Thyroid gland (tissue), 4 donors: ENCODE results near the gene POLD2. TPM values are rescaled to one million over a fixed set of nuclear protein-coding genes. Genes with fewer than 3 reads are reported as not detected.

Experiments used
- DNase-seq, 2 donors: peaks; one replicate each; pipeline ENCODE4 v3.0.0-alpha.2; 2019
- H3K27ac ChIP-seq, 3 donors: fragments of 200-600 bp; sonication (generic); 1 replicate in 2 of 3; 2 replicates in 1 of 3; pipeline ENCODE4 v1.5.1; 2016 to 2019; ENCODE audit warnings: mild to moderate bottlenecking in 1 of 3, moderate library complexity in 1 of 3
- H3K27me3 ChIP-seq: fragments of 200-600 bp; sonication (generic); one replicate; pipeline ENCODE4 v1.5.1; 2019
- H3K36me3 ChIP-seq, 2 donors: fragments of 200-600 bp; sonication (generic); one replicate each; pipeline ENCODE4 v1.5.1; 2016 to 2019
- H3K4me1 ChIP-seq, 2 donors: fragments of 200-600 bp; sonication (generic); one replicate each; pipeline ENCODE4 v1.5.1; 2017 to 2019
- H3K4me3 ChIP-seq, 3 donors: fragments of 200-600 bp; sonication (generic); replicated peaks in 1 of 3; 1 replicate in 2 of 3; 2 replicates in 1 of 3; pipeline ENCODE4 v1.5.1; 2016; ENCODE audit warnings: mild to moderate bottlenecking in 1 of 3
- H3K9me3 ChIP-seq: fragments of 200-600 bp; sonication (generic); one replicate; pipeline ENCODE4 v1.5.1; 2017
- POLR2A ChIP-seq, 2 donors: fragments of 450-650 bp; IDR thresholded peaks; one replicate each; pipeline ENCODE4 v1.6.1; 2017; ENCODE audit warnings: antibody characterized with exemption in 2 of 2, mild to moderate bottlenecking in 2 of 2, moderate library complexity in 1 of 2
- WGBS, 2 donors: methylation state at CpG; one replicate each; pipeline ENCODE4 v1.1.5; 2017; 5-methylcytosine and 5-hydroxymethylcytosine counted together
- intact Hi-C: fragments of 100-400 bp; cut with DNase I; formaldehyde crosslinking; loops from one replicate; pipeline ENCODE4 v1.15.1; 2023
- total RNA-seq, 4 donors: library from RNA; depleted of rRNA; stranded (reverse); fragments of >200 nt; gene quantifications; one replicate each; pipeline ENCODE4 v1.2.3, GENCODE V29; 2016
- TF ChIP-seq, protein P1 (sequence below), 6 experiments: fragments of 200-600 bp in 3 of 6; fragments of 450-650 bp in 3 of 6; sonication (generic) in 3 of 6; IDR thresholded peaks; one replicate each; pipeline ENCODE4 v1.5.1; 2016 to 2019; ENCODE audit warnings: antibody characterized with exemption in 6 of 6, mild to moderate bottlenecking in 2 of 6, inconsistent platforms in 1 of 6, moderate library complexity in 1 of 6

Gene POLD2
- total RNA-seq, 4 donors from 2014 or later = 48.8 to 65.8 (median 55.1) TPM

DNA sequence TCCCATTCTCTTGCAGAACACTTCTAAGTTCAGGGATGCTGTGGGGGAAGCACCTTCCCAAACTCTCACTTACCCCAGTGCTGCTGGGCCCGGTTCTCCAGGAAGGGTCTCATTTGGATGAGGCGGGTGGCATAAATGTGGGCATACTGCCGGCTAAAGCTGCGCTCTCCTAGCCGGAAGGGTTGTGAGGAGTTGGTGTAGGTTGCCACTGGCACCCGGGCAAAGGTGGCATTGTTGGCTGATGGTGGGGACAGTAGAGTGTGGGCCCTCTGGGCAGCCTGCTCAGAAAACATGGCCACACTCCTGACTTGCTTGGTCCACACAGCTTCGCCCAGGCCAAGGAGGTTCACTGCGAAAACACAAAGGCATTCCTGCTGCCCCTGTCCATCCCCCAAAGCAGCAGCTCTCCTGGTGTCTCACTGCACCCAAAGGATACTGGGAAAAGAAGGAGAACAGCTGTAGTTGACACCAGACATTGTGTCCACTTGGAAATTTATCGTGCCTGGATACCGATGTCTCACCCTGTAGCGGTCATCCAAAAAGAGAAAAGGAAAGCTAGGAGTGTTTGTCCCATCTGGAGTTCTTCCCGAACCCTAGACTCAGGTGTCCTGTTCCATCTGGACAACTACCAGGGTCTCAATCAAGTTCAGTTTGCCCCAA is 1.5 kb downstream of the POLD2 start:
- DNase-seq = no peak
- WGBS, 2 donors = 93 to 97% methylated on average over 12 of the region's 12 CpGs
- Histone ChIP-seq H3K27ac (no peak overlapping the region), H3K4me1 (peaks cover 6 to 9% of the 10 kb centered on the region in 2 donors), H3K4me3 (no peak overlapping the region), H3K36me3 (peaks cover 9 to 14% of the 10 kb centered on the region in 2 donors), H3K27me3 (no peaks in the 10 kb centered on the region), H3K9me3 (no peaks in the 10 kb centered on the region)
- TF ChIP-seq POLR2A (IDR thresholded peaks at IDR 0.05) = no peak
- TF ChIP-seq, protein P1, sequence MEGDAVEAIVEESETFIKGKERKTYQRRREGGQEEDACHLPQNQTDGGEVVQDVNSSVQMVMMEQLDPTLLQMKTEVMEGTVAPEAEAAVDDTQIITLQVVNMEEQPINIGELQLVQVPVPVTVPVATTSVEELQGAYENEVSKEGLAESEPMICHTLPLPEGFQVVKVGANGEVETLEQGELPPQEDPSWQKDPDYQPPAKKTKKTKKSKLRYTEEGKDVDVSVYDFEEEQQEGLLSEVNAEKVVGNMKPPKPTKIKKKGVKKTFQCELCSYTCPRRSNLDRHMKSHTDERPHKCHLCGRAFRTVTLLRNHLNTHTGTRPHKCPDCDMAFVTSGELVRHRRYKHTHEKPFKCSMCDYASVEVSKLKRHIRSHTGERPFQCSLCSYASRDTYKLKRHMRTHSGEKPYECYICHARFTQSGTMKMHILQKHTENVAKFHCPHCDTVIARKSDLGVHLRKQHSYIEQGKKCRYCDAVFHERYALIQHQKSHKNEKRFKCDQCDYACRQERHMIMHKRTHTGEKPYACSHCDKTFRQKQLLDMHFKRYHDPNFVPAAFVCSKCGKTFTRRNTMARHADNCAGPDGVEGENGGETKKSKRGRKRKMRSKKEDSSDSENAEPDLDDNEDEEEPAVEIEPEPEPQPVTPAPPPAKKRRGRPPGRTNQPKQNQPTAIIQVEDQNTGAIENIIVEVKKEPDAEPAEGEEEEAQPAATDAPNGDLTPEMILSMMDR (IDR thresholded peaks at IDR 0.05) = no peak
- intact Hi-C loops = loop anchor here (10.0 kb wide), 1 partner anchor 83 kb away; the partner anchor contains the start of gene YKT6

DNA sequence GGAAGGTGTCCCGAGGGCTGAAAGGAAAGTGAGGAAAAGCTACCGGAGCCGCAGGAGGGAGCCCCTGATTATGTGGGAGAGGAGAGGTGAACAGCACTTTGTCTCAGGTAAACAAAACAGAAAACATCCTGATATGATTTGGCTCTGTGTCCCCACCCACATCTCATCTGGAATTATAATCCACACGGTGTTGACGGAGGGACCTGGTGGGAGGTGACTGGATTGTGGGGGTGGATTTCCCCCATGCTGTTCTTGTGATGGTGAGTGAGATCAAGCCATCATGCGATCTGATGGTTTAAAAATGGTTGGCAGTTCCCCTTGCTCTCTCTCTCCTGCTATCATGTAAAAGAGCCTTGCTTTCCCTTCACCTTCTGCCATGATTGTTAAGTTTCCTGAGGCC is 3.0 kb downstream of the POLD2 start:
- H3K27me3 ChIP-seq = no peaks in the 10 kb centered on the region
- intact Hi-C loops = loop anchor here (10.0 kb wide), 1 partner anchor 84 kb away; the partner anchor contains the start of gene YKT6
- 88 to 90% methylated on average over 6 of the region's 6 CpGs for WGBS, 2 donors
- no peak for TF ChIP-seq POLR2A (IDR thresholded peaks at IDR 0.05)
- TF ChIP-seq, protein P1 (IDR thresholded peaks at IDR 0.05) = no peak
- H3K27ac ChIP-seq = no peak overlapping the region
- no peak for DNase-seq
- H3K4me3 ChIP-seq = no peak overlapping the region
- H3K9me3 ChIP-seq = no peaks in the 10 kb centered on the region
- H3K36me3 ChIP-seq = peaks cover 9 to 14% of the 10 kb centered on the region in 2 donors
- peaks cover 6 to 9% of the 10 kb centered on the region in 2 donors for H3K4me1 ChIP-seq

DNA sequence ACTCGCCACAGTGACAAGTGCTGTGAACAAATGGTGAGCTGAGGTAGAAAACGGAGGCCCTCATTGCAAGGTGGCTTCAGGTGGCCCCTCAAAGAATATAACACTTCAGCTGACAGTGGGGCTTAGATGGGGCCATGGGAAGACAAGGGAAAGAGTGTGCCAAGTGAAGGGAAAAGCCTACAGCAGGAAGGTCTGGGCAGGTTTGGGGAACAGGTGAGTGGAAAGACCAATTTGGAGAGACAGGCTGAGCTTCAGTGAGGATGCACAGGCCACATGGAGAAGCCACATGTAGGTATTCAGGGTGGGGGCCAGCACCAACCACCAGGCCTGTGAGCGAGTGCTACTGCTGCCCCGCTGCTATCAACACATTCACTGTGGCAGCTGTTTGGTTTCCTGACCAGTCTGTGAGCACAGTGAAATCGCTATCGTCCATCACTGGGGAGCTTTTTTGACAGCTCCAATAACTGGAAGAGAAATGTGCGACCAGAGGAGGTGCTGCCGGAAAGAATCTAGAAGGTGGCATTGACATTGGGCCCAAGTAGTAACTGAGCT is 3.4 kb downstream of the POLD2 start:
- intact Hi-C loops = loop anchor here (5.0 to 10.0 kb wide), 2 partner anchors 43 to 85 kb away; partner anchors contain the start of gene YKT6
- Histone ChIP-seq H3K27ac (no peak overlapping the region), H3K4me3 (no peak overlapping the region), H3K4me1 (peaks cover 6 to 9% of the 10 kb centered on the region in 2 donors), H3K36me3 (peaks cover 9 to 14% of the 10 kb centered on the region in 2 donors), H3K9me3 (no peaks in the 10 kb centered on the region), H3K27me3 (no peaks in the 10 kb centered on the region)
- no peak for DNase-seq
- TF ChIP-seq, protein P1 (IDR thresholded peaks at IDR 0.05) = no peak
- TF ChIP-seq POLR2A (IDR thresholded peaks at IDR 0.05) = no peak
- 93 to 98% methylated on average over 8 of the region's 8 CpGs for WGBS, 2 donors

DNA sequence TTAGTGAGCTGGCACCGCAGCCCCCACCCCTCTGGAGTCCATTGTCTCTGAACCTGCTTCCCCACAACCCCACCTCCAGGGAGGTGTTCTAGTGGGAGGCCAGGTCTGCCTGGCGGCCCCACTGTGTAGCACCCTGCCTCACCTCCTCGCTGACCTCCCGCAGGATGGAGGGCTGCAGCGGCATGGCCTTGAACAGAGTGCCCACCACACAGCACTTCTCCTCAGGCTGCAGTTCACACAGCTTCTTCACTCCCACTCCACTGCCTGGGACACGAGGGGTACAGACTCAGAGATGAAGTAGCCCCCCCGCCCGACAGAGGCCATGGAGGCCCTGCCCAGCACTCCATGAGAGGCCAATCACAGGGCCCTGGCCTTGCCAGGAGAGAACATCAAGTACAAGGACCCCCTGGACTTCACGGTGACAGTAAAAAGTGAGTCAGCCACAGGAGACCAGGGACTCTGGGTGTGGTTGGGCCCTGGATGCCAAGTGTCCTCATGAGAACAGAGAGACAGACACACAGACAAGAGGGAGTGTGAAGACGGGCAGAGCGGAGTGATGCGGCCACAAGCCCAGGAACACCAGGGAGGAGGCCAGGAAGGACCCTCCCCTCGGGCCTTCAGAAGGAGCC is 5.4 kb downstream of the POLD2 start:
- H3K36me3 ChIP-seq = peaks cover 9 to 21% of the 10 kb centered on the region in 2 donors

More for the DNA sequence above, 5.4 kb downstream of the POLD2 start:
- no peak overlapping the region for H3K27ac ChIP-seq
- 89 to 94% methylated on average over 11 to 12 of the region's 13 CpGs for WGBS, 2 donors
- H3K9me3 ChIP-seq = no peaks in the 10 kb centered on the region
- DNase-seq = no peak
- H3K4me1 ChIP-seq = peaks cover 6 to 9% of the 10 kb centered on the region in 2 donors
- intact Hi-C loops = loop anchor here (5.0 kb wide), 1 partner anchor 41 kb away; no protein-coding TSS in a partner anchor
- no peaks in the 10 kb centered on the region for H3K27me3 ChIP-seq
- TF ChIP-seq, protein P1 (IDR thresholded peaks at IDR 0.05) = no peak
- TF ChIP-seq POLR2A (IDR thresholded peaks at IDR 0.05) = no peak
- no peak overlapping the region for H3K4me3 ChIP-seq
